Measurements from ENCODE around the gene METTL15.
"Not testable (repeated sequence)": the region's sequence is repeated elsewhere in the genome, so short reads cannot be mapped to it uniquely, and the experiment has no call there.

METTL15 gene

DNA sequence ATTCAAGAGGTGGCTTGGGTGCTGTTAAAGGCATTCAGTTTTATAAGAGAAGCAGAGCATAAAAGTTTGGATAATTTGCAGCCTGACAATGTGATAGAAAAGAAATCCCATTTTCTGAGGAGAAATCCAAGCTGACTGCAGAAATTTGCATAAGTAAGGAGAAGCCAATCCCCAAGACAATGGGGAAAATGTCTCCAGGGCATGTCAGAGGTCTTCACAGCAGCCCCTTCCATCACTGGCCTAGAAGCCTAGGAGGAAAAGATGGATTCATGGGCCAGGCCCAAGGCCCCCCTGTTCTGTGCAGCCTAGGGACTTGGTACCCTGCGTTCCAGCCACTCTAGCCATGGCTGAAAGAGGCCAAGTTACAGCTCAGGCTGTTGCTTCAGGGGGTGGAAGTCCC is 207.3 kb downstream of the METTL15 start:
- no peak overlapping the region for H3K4me3 ChIP-seq (ENCODE audit: low read depth, low read length)
- no peak for TF ChIP-seq CTCF (conservative IDR thresholded peaks at IDR 0.05; ENCODE audit: low read depth, low read length)
- DNase-seq (ENCODE audit: low read depth): no peak

DNA sequence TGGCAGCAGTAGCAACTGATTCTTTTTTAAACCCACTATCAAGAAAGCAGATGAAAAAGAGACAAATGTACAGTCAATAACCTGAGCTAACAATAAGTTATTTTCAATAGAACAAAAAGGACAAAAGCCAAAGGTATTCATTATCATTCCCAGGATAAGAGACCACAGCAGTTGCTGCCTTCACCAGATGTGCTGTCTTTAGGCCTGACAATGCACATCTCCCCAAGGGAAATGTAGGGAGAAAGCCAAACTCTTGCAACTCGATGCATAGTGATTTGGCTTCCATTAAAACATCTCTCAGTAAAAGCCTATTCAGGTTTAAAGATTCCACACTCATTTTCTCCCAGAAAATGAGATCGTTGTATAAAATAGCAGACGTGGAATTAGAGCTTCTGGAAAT is 210.7 kb downstream of the METTL15 start:
- DNase-seq (ENCODE audit: low read depth): no peak
- no peak for TF ChIP-seq CTCF (conservative IDR thresholded peaks at IDR 0.05; ENCODE audit: low read depth, low read length)
- no peak overlapping the region for H3K4me3 ChIP-seq (ENCODE audit: low read depth, low read length)

DNA sequence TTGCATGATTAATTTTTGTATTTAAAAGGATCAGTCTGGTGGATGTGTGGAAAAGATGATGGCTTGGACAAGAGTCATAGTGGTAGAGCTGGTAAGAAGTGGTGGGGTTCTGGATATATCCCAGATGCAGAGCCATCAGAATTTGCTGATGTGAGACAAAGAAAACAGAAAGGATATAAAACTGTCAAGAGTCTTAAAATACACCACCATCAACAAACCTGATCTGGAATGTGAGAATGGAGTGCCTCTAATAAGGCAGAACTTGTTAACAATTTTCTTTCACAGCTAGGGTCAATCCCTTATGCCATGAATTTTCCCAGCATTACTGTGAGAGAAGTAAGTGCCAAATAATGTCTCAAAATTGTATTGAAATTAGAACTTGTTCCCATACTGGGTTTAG is 215.4 kb downstream of the METTL15 start:
- TF ChIP-seq CTCF (conservative IDR thresholded peaks at IDR 0.05; ENCODE audit: low read depth, low read length): no peak
- no peak overlapping the region for H3K4me3 ChIP-seq (ENCODE audit: low read depth, low read length)
- no peak for DNase-seq (ENCODE audit: low read depth)

DNA sequence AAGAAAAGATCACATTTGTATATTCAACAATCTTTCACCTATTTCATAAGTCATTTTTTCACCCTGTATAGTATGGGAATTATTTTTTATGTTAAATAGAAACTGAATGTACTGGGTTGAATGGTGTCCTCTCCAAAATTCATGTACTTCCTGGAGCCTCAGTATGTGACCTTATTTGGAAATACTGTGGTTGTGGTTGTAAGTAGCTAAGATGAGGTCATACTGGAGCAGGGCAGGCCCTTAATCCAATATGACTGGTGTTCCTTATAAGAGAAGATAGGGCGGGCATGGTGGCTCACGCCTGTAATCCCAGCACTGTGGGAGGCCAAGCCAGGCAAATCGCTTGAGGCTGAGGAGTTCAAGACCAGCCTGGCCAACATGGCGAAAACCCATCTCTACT is 224.2 kb downstream of the METTL15 start:
- not testable (repeated sequence) for DNase-seq (ENCODE audit: low read depth); H3K4me3 ChIP-seq (ENCODE audit: low read depth, low read length)

GRCh38 chr11:28337701-28338100 is 229.5 kb downstream of the METTL15 start:
- TF ChIP-seq CTCF (conservative IDR thresholded peaks at IDR 0.05; ENCODE audit: low read depth, low read length): no peak
- DNase-seq (ENCODE audit: low read depth): peak; percentile 43
- no peak overlapping the region for H3K4me3 ChIP-seq (ENCODE audit: low read depth, low read length)

DNA sequence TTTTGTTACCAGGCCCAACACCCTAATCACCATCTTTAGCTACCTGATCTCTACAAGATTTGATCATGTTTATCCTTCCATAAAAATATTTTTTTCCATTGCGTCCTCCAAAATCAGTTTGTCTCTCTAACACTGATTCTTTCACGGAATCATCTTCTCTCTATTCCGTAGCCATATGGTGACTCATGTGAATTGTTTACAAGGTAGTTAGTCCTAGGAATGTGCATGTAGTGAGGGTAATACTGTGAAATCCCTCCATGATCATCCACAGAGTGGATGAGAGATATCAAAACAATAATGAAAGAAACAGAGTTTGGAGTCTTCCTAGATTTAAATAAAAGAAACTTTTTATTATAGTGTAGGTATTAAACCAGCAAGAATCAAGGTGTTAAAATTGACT is 230.2 kb downstream of the METTL15 start:
- no peak overlapping the region for H3K4me3 ChIP-seq (ENCODE audit: low read depth, low read length)
- DNase-seq (ENCODE audit: low read depth): peak; percentile 56
- no peak for TF ChIP-seq CTCF (conservative IDR thresholded peaks at IDR 0.05; ENCODE audit: low read depth, low read length)

DNA sequence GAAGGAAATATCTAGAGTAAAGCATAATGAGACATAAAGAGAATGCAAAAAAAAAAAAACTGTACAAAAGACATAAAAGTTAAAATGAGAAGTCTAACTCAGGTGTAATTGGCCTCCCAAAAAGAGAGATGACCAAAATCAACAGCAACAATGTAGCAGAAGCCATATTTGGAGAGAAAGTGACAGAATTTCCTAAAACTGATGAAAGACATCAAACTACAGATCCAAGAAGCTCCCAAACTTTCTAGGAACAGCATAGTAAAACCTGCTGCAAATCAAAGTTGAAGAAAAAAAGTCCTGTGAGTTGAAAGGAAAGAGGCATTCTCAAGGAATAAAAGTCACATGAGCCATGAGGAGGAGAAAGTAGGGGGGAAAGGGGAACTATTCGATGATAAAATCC is 231.3 kb downstream of the METTL15 start:
- DNase-seq (ENCODE audit: low read depth): no peak
- no peak overlapping the region for H3K4me3 ChIP-seq (ENCODE audit: low read depth, low read length)
- TF ChIP-seq CTCF (conservative IDR thresholded peaks at IDR 0.05; ENCODE audit: low read depth, low read length): no peak

GRCh38 chr11:28342716-28343115 is 234.5 kb downstream of the METTL15 start:
- peak; percentile 40 for DNase-seq (ENCODE audit: low read depth)
- no peak overlapping the region for H3K4me3 ChIP-seq (ENCODE audit: low read depth, low read length)
- no peak for TF ChIP-seq CTCF (conservative IDR thresholded peaks at IDR 0.05; ENCODE audit: low read depth, low read length)

All from choroid plexus epithelial cell (primary cell).